HG03097 (cell line): ENCODE measurements around the gene IL1RAPL1.

Experiments used
- ATAC-seq: cut with Tn5 transposase; IDR thresholded peaks from one replicate; pipeline ENCODE4 v1.9.1; 2021; ENCODE audit not compliant: unreplicated experiment, low FRiP score

The IL1RAPL1 gene

GRCh38 chrX:28625223-28625622 lies 38.0 kb downstream of the IL1RAPL1 start:
- ATAC-seq: no peak

DNA sequence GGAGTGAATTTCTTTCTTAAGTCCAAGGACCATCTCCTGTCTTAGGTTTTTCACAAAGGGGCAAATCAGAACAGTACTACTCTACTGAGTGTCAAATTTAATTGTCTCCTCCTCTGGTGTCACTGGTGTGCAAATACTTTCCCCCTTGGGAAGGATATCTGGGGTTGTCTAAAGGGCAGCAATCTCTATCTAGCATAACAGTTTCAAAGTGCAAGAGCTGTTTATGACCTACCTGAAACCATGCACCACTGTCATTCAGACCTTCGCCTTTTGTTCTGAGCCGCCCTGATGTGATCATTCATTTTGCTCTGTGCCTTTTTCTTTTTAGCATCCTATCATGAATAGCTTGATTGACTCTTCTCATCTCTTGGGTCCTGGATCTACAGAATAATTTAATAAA lies 39.3 kb downstream of the IL1RAPL1 start:
- ATAC-seq: no peak

DNA sequence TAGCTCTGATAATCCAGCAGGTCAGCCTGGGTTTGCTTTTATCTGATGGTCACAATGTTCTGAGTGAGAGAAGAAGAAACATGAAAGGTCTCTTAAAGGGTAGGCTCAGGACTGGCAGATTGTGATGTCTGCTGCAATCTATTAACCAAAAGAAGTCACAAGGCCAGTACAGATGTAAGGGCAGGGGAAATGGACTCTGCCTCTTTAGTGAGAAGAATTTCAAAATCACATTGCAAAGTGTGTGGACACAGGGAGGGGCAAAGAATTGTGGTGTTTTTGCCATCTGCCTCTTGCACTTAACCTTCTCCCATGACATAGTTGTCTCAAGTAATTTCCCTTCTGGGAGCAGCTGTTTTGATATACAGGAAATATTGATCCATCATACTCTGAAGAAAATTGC lies 40.9 kb downstream of the IL1RAPL1 start:
- no peak for ATAC-seq

DNA sequence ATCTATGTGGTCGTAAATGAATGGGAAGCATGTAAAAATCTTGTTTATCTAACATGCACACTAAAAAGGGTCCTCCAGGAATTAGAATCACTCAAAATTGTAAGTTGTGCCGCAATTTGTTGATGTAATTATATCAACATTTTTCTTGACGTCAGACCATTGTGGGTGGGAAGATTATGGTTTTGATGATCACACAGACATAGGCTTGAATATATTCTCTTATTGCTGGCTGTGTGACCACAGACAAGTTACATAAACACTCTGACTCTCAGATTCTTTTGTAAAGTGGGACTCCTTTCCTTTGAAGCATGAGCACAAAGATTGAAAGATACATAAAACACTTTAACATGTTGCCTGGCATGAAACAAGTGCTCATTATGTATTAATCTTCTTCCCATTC lies 51.5 kb downstream of the IL1RAPL1 start:
- no peak for ATAC-seq

DNA sequence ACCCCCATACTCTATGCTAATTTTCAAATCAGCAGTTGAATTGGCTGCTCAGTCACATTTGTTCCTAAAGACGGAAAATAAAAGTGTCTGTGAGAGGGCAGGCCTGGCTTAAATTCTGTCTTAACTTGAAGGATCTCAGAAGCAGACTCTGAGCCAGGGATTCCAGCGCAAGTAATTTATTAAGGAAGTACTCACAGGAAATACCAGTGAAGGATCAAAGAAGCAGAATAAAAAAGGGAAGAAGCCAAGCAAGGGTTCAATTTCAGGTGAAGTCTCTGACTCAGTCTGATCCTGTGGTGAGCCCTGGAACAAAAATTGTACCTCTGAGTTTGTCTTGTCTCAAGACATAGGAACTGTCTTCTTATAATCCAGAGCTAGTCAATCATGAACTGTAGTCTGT lies 52.2 kb downstream of the IL1RAPL1 start:
- no peak for ATAC-seq

DNA sequence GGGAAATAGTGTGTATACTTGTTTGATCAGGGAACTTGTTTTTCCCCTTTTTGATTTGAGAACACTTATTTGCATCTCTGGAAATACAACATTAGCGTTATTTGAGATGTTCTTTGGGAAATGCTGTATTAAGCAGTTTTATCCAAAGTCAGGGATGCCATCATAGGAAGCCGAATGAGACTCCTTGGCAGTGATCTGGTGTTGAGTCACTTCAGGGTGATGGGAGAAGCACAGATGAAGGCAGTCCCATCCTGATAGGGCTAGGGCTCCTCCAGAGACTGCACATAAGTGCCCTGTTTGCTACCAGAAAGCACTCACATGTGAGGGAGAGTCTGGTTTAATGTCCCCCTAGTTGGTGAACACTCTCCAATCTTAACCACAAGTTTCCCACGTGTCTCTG lies 62.3 kb downstream of the IL1RAPL1 start:
- ATAC-seq: no peak

GRCh38 chrX:28651186-28651585 lies 63.9 kb downstream of the IL1RAPL1 start:
- no peak for ATAC-seq

- ATAC-seq: no peak
Measured at GRCh38 chrX:28659269-28659668, 72.0 kb downstream of the IL1RAPL1 start.

DNA sequence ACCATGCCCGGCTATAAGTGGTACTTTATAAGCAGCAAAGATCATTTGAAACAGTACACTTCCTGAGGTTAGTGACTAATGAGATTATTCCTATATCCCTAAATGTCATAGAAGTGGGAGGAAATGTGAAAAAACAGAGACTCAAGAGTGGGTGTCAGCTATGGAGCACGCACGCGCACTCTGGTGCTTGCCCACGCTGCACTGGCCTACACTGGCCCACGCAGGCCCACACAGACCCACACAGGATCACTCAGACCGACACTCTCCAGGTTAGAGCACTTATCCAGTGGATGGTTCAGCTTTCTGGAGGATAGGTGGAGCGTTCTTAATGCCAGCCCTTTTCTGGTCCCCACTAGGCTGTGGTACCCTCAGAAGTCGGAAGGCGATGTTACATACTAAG lies 78.5 kb downstream of the IL1RAPL1 start:
- no peak for ATAC-seq

DNA sequence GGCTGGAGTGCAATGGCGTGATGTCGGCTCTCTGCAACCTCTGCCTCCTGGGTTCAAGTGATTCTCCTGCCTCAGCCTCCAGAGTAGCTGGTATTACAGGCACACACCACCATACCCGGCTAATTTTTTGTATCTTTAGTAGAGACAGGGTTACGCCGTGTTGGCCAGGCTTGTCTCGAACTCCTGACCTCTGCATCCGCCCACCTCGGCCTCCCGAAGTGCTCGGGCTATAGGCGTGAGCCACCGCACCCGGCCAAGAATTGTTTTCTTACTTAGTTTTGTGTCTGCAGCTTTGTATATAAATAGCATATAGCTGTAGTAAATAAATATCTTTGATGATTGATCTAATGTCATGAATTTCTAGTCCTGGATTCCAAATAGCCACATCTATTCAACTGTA lies 81.1 kb downstream of the IL1RAPL1 start:
- ATAC-seq: no peak

DNA sequence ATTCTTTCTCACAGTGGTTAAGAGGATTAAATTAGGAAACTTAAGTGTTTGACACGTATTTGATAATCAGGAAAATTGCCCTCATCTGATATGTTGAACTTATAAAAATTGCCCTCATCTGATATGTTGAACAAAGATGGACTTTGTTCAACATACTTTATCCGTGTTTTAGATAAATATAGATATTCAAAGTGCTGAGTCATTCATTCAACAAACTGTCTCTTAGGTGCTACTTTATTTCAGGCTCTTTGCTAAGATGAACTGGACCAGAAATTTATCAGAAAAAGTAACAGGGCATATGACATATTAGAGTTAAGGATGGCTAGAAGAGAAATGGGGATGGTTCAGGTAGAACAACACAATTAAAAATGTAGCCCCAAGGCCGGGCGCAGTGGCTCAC lies 81.7 kb downstream of the IL1RAPL1 start:
- no peak for ATAC-seq

DNA sequence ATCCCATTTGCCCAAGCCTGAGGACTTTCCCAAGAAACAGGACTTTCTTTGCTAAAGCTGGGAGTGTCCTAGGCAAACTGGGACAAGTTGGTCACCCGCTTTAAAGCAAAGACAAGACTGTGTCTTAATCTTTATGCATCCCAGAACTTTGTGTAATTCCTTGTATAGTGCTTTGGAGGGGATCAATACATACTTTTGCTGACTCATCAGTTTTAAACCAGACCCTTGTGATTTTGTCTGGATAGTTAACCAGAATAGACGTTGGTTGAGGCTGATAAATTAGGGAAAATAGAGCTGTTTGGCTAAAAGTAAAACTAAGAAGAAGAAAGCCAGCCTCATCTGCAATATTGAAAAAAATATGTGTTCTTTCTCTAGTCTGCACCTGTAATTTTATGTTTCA lies 82.8 kb downstream of the IL1RAPL1 start:
- ATAC-seq: no peak

DNA sequence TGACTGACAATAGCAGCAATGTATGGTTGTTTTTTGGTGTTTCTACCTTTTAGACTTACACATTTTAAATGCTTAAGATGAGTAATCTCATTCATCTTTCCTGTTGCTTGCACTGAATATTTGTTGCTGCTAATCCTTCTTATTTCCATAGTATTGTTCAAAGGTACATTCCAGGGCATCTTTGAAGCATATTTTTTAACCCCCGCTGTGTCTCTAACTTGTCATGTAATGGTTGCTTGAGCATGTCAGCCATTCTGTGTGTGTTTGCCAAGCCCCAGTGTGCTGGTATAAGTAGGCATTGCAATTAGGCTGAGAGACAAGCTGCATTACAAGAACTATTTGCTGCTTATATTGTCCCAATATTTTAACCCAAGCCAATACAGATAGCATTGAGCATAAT lies 87.9 kb downstream of the IL1RAPL1 start:
- ATAC-seq: no peak

- no peak for ATAC-seq
Measured at GRCh38 chrX:28693101-28693500, 105.9 kb downstream of the IL1RAPL1 start.

DNA sequence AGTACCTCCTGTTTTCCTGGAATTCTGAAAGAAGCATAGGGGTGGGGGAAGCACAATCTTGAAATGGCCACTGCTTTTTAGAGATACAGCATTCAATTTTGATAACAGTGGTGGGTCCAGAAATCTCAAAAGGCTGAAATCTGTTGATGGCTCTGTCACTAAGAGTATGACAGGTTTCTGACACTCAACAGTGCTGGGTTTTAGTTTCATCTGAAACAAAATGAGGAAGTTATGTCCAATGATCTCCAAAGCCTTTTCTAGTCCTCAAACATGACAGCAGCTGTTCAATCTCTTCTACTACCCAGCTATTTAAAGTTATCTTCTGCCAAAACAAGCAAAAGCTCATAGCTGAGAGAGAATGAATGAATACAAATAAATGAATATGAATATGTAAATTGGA lies 110.5 kb downstream of the IL1RAPL1 start:
- ATAC-seq: no peak

- no peak for ATAC-seq
Measured at GRCh38 chrX:28701222-28701621, 114.0 kb downstream of the IL1RAPL1 start.

GRCh38 chrX:28706964-28707363 lies 119.7 kb downstream of the IL1RAPL1 start:
- ATAC-seq: no peak

GRCh38 chrX:28709421-28709820 lies 122.2 kb downstream of the IL1RAPL1 start:
- ATAC-seq: no peak

- no peak for ATAC-seq
Measured at GRCh38 chrX:28717864-28718263, 130.6 kb downstream of the IL1RAPL1 start.

DNA sequence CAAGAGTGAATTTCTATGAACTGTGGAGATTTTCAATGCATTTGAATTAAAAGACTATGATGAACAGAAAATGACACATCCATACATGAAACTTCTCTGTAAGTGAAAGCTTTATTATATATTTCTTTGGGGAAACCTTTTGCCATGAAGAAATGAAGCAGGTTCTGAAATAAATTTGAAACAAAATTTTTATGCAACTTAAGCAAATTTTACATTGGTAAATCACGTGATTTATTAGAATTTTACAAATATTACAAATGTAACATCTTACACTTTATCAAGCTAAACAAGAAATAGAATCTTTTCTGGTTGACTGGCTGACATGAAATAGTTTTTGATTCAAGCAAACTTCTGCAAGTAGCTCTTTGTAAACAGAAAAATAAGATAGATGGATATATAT lies 131.2 kb downstream of the IL1RAPL1 start:
- ATAC-seq: no peak

DNA sequence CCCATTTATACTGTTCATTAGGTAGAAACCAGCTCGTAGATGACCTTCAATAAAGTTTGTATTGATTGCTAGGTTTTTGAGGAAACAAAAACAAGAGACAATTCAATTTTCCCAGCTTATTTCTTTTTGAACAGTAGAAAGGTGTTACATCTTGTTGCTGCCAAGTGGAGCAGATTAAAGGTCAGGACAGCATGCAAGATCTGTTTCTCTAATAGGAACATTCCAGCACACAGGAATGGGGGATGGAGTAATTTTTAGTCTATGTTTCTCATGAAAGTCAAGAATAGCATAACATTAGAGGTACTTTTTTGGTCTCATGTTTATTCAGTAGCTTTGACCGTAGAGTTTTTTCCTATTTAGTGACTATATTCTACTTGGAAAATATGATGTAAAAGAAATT lies 132.4 kb downstream of the IL1RAPL1 start:
- no peak for ATAC-seq

DNA sequence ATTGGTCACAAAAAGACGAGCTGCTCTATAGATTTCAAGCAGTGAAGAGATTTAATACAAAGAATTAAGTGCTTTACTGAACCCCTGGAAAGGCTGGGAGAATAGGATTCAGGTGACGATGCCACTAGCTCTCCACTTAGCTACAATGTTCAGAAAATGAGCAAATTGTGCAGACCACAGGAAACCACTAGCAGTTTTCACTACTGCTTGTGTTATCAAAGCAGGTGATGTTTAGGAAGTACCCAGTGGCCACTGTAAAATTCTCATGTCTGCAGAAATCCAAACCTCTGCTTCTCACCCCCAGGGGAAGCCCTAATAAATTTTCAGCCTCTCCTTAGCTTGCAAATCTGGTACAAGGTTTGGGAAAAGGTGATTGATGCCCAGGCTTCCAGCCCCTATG lies 165.1 kb downstream of the IL1RAPL1 start:
- ATAC-seq: no peak

- no peak for ATAC-seq
Measured at GRCh38 chrX:28756175-28756574, 168.9 kb downstream of the IL1RAPL1 start.

DNA sequence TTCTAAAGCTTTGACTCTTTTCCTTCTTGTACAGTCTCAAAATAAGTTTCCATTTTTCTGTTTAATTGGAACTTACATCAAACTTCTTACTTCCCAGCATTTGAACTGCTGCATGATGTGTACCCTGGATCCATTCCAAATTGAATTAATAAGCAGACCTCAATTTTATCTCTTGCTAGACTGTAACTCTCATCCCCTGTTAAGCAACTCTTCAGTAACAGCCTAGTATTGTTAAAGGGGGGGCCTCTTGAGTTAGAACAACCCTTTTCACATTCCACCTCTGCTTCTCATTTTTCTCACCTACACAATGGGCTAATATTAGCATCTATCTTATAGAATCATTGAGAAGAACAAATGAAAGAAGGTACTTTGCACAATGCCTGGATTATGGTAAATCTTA lies 169.4 kb downstream of the IL1RAPL1 start:
- ATAC-seq: no peak
